Osteocyte (in vitro differentiated cells): ENCODE data around the gene DENND6B. TPM values are rescaled to one million over a fixed set of nuclear protein-coding genes. Genes with fewer than 3 reads are reported as not detected.

Source experiments
- DNase-seq: peaks from one replicate; pipeline ENCODE4 v3.0.0; 2021; ENCODE audit warnings: mixed read lengths; ENCODE audit not compliant: unreplicated experiment; ENCODE audit errors: extremely low spot score
- H3K27ac Mint-ChIP-seq: one replicate; pipeline ENCODE4 v1.8.0; 2021; ENCODE audit warnings: mild to moderate bottlenecking, mixed read lengths; ENCODE audit not compliant: unreplicated experiment
- H3K27me3 Mint-ChIP-seq: one replicate; pipeline ENCODE4 v1.8.0; 2021; ENCODE audit warnings: mixed read lengths; ENCODE audit not compliant: unreplicated experiment
- H3K36me3 Mint-ChIP-seq: one replicate; pipeline ENCODE4 v1.8.0; 2021; ENCODE audit warnings: mixed read lengths; ENCODE audit not compliant: unreplicated experiment
- H3K4me1 Mint-ChIP-seq: one replicate; pipeline ENCODE4 v1.8.0; 2021; ENCODE audit warnings: mixed read lengths; ENCODE audit not compliant: unreplicated experiment
- H3K4me3 Mint-ChIP-seq: one replicate; pipeline ENCODE4 v1.8.0; 2021; ENCODE audit warnings: mild to moderate bottlenecking, moderate library complexity, mixed read lengths; ENCODE audit not compliant: unreplicated experiment
- H3K9me3 Mint-ChIP-seq: one replicate; pipeline ENCODE4 v1.8.0; 2021; ENCODE audit warnings: mixed read lengths; ENCODE audit not compliant: unreplicated experiment
- total RNA-seq: library from RNA; stranded (reverse); gene quantifications from 2 replicates; pipeline ENCODE4 v1.2.1, GENCODE V29; 2021
- TF ChIP-seq, protein P1 (sequence below): fragments of 200-600 bp; sonication (generic); IDR thresholded peaks from 2 replicates; pipeline ENCODE4 v1.5.0; 2021; ENCODE audit warnings: antibody characterized with exemption, mild to moderate bottlenecking, moderate library complexity

DENND6B gene
- total RNA-seq, 1 donor from 2014 or later: 10.8 TPM

DNA sequence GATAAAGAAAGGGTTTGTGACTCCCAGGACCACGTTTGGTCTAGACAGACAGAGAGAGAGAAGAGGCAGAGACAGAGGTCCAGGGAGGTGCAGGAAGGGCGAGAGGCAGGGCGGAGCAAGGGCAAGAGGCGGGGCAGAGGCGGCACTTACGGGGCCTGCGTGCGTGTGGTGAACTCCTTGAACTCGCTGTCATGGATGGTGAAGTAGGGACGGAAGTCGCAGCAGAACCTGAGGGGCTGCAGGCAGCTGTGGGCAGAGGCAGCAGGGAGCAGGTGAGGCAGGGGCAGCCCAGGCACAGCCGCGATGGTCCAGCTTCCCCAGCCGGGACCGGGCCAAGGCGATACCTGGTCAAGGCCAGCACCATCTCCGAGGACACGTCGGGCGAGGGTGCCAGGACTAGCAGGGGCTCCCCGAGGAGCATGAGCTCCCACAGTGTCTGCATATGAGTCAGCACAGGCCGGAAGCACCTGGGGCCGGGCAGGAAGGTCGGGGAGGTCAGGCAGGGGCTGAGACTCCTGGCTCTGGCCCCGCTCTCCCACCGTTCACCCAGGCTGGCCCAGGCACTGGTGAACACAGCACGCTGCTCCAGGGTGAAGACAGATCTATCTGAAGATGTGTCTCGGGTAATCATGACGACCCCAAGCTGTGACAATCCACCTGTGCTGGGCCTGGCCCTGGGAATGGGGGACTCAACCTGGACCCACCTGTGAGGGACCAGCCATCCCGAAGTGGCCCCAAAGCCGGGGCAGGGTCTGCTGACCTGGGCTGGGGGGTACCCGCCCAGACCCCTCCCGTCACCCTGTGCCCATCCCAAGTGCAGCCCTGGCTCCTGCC lies 12.1 kb downstream of the DENND6B start:
- Mint-ChIP-seq H3K27me3 (no peaks in the 10 kb centered on the region), H3K27ac (peak overlapping the region; percentile 34), H3K4me1 (peaks cover 2% of the 10 kb centered on the region), H3K36me3 (no peaks in the 10 kb centered on the region), H3K4me3 (no peak overlapping the region), H3K9me3 (no peaks in the 10 kb centered on the region)
- TF ChIP-seq, protein P1, sequence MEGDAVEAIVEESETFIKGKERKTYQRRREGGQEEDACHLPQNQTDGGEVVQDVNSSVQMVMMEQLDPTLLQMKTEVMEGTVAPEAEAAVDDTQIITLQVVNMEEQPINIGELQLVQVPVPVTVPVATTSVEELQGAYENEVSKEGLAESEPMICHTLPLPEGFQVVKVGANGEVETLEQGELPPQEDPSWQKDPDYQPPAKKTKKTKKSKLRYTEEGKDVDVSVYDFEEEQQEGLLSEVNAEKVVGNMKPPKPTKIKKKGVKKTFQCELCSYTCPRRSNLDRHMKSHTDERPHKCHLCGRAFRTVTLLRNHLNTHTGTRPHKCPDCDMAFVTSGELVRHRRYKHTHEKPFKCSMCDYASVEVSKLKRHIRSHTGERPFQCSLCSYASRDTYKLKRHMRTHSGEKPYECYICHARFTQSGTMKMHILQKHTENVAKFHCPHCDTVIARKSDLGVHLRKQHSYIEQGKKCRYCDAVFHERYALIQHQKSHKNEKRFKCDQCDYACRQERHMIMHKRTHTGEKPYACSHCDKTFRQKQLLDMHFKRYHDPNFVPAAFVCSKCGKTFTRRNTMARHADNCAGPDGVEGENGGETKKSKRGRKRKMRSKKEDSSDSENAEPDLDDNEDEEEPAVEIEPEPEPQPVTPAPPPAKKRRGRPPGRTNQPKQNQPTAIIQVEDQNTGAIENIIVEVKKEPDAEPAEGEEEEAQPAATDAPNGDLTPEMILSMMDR: no peak
- DNase-seq: peak; percentile 83

DNA sequence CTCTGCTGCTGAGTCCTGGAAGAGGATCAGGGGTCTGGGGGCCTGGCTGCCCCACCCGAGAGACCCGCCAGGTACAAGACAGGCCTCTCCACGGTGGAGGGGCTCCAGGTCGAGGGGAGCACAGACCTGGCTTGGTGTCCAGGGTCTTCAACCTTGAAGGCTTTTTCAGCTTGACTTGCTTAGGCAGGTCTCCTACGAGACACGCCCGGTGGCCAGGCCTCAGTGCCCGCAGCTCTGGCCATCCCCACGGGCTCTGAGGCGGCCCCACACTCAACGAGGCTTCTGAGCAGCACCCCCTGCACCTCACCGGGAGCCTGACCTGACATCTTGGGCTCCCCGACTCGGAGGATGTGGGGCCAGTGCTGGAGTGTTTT lies 12.7 kb downstream of the DENND6B start:
- no peak overlapping the region for H3K4me3 Mint-ChIP-seq
- H3K36me3 Mint-ChIP-seq: no peaks in the 10 kb centered on the region
- no peaks in the 10 kb centered on the region for H3K9me3 Mint-ChIP-seq
- TF ChIP-seq, protein P1: no peak
- peak overlapping the region; percentile 34 for H3K27ac Mint-ChIP-seq
- no peak for DNase-seq
- H3K4me1 Mint-ChIP-seq: peaks cover 8% of the 10 kb centered on the region
- H3K27me3 Mint-ChIP-seq: no peaks in the 10 kb centered on the region

DNA sequence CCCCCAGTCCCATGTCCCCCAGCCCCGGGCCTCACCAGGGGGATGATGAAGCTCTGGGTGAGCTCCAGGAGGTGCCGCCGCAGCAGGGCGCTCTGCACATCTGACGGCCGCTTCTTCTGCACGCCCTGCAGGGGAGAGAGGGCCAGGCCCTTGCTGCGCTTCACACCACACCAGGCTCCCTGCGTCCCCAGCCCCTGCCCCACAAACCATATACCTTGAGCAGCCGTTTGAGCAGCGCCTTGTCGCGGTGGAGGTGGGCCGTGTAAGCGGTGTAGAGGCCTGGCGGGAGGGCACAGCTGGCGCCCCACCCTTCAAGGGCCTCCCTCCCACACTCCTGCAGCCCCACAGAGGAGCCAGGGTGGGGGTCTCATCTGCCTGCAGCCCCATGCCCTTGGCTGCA lies 13.2 kb downstream of the DENND6B start:
- no peaks in the 10 kb centered on the region for H3K9me3 Mint-ChIP-seq
- no peak overlapping the region for H3K27ac Mint-ChIP-seq
- no peaks in the 10 kb centered on the region for H3K36me3 Mint-ChIP-seq
- H3K27me3 Mint-ChIP-seq: no peaks in the 10 kb centered on the region
- TF ChIP-seq, protein P1: no peak
- H3K4me1 Mint-ChIP-seq: peaks cover 12% of the 10 kb centered on the region
- no peak for DNase-seq
- no peak overlapping the region for H3K4me3 Mint-ChIP-seq

DNA sequence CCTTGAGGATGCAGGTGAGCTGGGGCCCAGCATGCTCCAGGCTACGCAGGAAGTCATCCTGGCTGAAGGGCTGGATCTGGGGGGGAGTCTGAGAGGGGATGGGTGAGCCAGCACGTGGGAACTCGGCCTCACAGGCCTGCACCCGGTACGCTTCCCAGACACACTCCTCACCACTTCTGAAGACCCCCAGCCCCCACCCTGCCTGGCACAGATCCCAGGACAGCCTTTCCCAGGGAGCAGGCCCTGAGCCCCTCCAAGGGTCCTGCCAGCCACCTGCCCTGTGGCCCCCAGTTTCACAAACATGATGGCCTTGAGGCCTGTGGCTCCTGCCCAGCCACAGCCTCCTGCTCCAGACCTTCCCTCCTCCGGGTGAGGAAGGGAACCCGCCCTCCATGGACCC lies 13.8 kb downstream of the DENND6B start:
- TF ChIP-seq, protein P1: no peak
- H3K27me3 Mint-ChIP-seq: no peaks in the 10 kb centered on the region
- no peaks in the 10 kb centered on the region for H3K36me3 Mint-ChIP-seq
- DNase-seq: no peak
- H3K27ac Mint-ChIP-seq: no peak overlapping the region
- no peaks in the 10 kb centered on the region for H3K9me3 Mint-ChIP-seq
- no peak overlapping the region for H3K4me3 Mint-ChIP-seq
- H3K4me1 Mint-ChIP-seq: peaks cover 16% of the 10 kb centered on the region

DNA sequence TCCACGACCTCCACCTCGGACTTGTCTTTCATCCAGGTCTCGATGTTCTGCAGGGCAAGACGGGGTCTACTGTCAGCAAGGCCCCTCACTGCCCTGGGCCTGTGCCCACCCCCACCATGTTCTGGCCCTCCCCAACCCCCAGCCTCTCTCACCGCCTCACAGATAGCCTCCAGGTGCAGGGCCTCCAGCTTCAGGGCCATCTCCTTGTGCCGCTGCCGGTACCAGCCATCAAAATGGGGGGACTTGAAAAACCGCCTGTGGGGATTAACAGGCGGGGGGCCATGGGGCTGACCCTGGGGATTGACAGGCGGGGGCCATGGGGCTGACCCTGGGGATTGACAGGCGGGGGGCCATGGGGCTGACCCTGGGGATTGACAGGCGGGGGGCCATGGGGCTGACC lies 14.4 kb downstream of the DENND6B start:
- Mint-ChIP-seq H3K4me1 (peaks cover 16% of the 10 kb centered on the region), H3K27ac (no peak overlapping the region), H3K9me3 (no peaks in the 10 kb centered on the region), H3K27me3 (no peaks in the 10 kb centered on the region), H3K36me3 (no peaks in the 10 kb centered on the region), H3K4me3 (no peak overlapping the region)
- TF ChIP-seq, protein P1: no peak
- DNase-seq: no peak
